Esophagus (tissue), 2 donors: ENCODE data around the gene SESTD1. TPM values are rescaled to one million over a fixed set of nuclear protein-coding genes. Genes with fewer than 3 reads are reported as not detected.
"Not testable (repeated sequence)": the region's sequence is repeated elsewhere in the genome, so short reads cannot be mapped to it uniquely, and the experiment has no call there.

ENCODE experiments used
- H3K27ac ChIP-seq, 2 donors: one replicate each; pipeline ENCODE4 v1.5.1; 2013; ENCODE audit warnings: low read depth in 2 of 2, mild to moderate bottlenecking in 2 of 2, inconsistent platforms in 1 of 2, low read length in 1 of 2, moderate library complexity in 1 of 2
- H3K27me3 ChIP-seq, 2 donors: one replicate each; pipeline ENCODE4 v1.6.1; 2013; ENCODE audit warnings: low read length in 2 of 2, control low read depth in 1 of 2, mild to moderate bottlenecking in 1 of 2; ENCODE audit not compliant: insufficient read depth in 2 of 2, control insufficient read depth in 1 of 2
- H3K36me3 ChIP-seq, 2 donors: one replicate each; pipeline ENCODE4 v1.6.1; 2013; ENCODE audit warnings: low read length in 1 of 2; ENCODE audit not compliant: control insufficient read depth in 2 of 2, insufficient read depth in 2 of 2
- H3K4me1 ChIP-seq, 2 donors: one replicate each; pipeline ENCODE4 v1.6.1; 2013; ENCODE audit warnings: low read length in 1 of 2; ENCODE audit not compliant: control insufficient read depth in 2 of 2, insufficient read depth in 2 of 2
- H3K4me3 ChIP-seq, 2 donors: one replicate each; pipeline ENCODE4 v1.5.1; 2013; ENCODE audit warnings: low read length in 2 of 2, mild to moderate bottlenecking in 2 of 2, low read depth in 1 of 2, moderate library complexity in 1 of 2
- H3K9me3 ChIP-seq, 2 donors: one replicate each; pipeline ENCODE4 v1.6.1; 2013; ENCODE audit warnings: mild to moderate bottlenecking in 2 of 2, low read depth in 1 of 2, low read length in 1 of 2, moderate library complexity in 1 of 2; ENCODE audit not compliant: control insufficient read depth in 2 of 2, insufficient read depth in 1 of 2
- WGBS, 2 donors: extraction: QIAGEN DNeasy Blood & Tissue Kit; methylation state at CpG; one replicate each; pipeline ENCODE4 v1.1.7; 2013; 5-methylcytosine and 5-hydroxymethylcytosine counted together
- polyA plus RNA-seq, 2 donors: library from polyadenylated mRNA; stranded (reverse); fragments of 200-250 nt; gene quantifications; one replicate each; pipeline ENCODE4 v1.2.3, GENCODE V29; 2013
- donor health status: healthy with polysubstance abuse.
- donor health status: Bipolar disorder and iron deficiency.

SESTD1 gene
- polyA plus RNA-seq, 2 donors: 3.0 to 7.6 TPM

DNA sequence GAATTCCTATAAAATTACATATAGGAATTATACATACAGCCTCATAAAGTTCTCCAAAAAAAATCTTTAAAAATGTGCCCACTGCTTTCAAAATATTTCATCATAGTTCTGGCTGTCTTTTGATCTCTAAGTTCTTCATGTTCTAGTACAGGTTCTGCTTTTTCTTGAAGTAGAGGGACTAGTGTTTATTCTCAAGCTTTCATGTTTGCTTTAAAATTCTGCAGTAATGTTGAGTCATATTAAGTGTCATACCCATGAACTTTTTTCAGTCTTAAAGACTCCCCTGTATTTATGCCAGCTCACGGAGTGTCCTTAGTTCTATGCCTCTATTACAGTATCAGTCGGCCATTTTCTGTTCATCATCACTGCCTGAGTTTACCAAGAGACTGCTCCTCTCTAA lies 159.9 kb downstream of the SESTD1 start:
- peaks cover 0 to 1% of the 10 kb centered on the region in 2 donors for H3K36me3 ChIP-seq
- H3K27ac ChIP-seq: no peak overlapping the region
- 64 to 76% methylated on average over 2 of the region's 2 CpGs for WGBS, 2 donors
- H3K27me3 ChIP-seq: no peaks in the 10 kb centered on the region
- H3K9me3 ChIP-seq: no peaks in the 10 kb centered on the region
- H3K4me3 ChIP-seq: no peak overlapping the region
- H3K4me1 ChIP-seq: no peaks in the 10 kb centered on the region

- 77 to 81% methylated on average over 4 of the region's 4 CpGs for WGBS, 2 donors
- Histone ChIP-seq H3K36me3 (no peaks in the 10 kb centered on the region), H3K4me1 (no peaks in the 10 kb centered on the region), H3K4me3 (no peak overlapping the region), H3K27me3 (no peaks in the 10 kb centered on the region), H3K9me3 (peaks cover 0 to 2% of the 10 kb centered on the region in 2 donors), H3K27ac (no peak overlapping the region)
These were observed 166.4 kb downstream of the SESTD1 start for GRCh38 chr2:179098080-179098689.

DNA sequence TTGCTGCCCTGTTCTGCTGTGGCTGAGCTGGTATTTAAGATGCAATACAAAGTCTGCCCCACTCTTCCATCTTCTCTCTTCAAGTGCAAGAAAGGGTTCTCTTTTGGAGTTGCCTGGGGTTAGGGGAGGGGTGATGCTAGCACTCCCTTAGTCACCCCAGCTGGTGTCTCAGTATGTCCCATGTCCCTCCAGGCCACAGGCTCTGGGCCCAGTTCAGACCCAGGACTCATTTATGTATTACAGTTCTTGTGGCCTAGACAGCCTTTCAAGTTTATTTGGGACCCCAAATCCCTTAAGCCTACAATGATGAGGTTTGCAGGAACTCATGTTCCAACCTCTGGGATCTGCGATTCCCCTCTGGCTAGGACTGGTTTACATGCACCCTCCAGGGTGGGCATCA lies 167.5 kb downstream of the SESTD1 start:
- Histone ChIP-seq H3K4me1 (no peaks in the 10 kb centered on the region), H3K9me3 (peaks cover 0 to 2% of the 10 kb centered on the region in 2 donors)
- 95 to 97% methylated on average over 1 of the region's 1 CpG for WGBS, 2 donors

DNA sequence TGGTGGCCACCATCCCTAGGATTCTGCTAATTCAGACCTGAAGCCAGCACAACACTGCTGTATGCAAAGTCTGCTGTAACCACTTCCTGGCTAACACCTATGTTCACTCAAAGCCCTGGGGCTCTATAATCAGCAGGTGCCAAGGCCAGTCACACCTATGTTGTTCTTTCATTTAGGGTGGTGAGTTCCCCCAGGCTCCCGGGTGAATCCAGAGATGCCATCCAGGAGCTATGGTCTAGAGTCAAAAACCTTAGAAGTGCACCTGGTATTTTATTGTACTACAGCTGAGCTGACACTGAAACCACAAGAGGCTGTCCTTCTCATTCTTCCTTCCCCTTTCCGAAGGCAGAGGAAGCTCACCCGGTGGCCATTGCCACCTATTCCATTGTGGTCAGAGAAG lies 168.5 kb downstream of the SESTD1 start:
- Histone ChIP-seq H3K4me3 (no peak overlapping the region), H3K27ac (no peak overlapping the region), H3K36me3 (no peaks in the 10 kb centered on the region), H3K9me3 (peaks cover 0 to 2% of the 10 kb centered on the region in 2 donors), H3K4me1 (no peaks in the 10 kb centered on the region), H3K27me3 (no peaks in the 10 kb centered on the region)
- WGBS, 2 donors: 53 to 63% methylated on average over 3 of the region's 3 CpGs

More for the DNA sequence above, 167.5 kb downstream of the SESTD1 start:
- Histone ChIP-seq H3K27ac (no peak overlapping the region), H3K36me3 (no peaks in the 10 kb centered on the region), H3K4me3 (no peak overlapping the region), H3K27me3 (no peaks in the 10 kb centered on the region)

GRCh38 chr2:179092912-179093311 lies 171.7 kb downstream of the SESTD1 start:
- not testable (repeated sequence) for H3K36me3 ChIP-seq, H3K27me3 ChIP-seq, H3K4me3 ChIP-seq, H3K4me1 ChIP-seq, H3K9me3 ChIP-seq, H3K27ac ChIP-seq
- 91 to 94% methylated on average over 4 of the region's 4 CpGs for WGBS, 2 donors

- H3K27me3 ChIP-seq: no peaks in the 10 kb centered on the region
- H3K4me1 ChIP-seq: no peaks in the 10 kb centered on the region
- H3K27ac ChIP-seq: no peak overlapping the region
- no peak overlapping the region for H3K4me3 ChIP-seq
- no peaks in the 10 kb centered on the region for H3K9me3 ChIP-seq
- H3K36me3 ChIP-seq: no peaks in the 10 kb centered on the region
- WGBS, 2 donors: 87 to 89% methylated on average over 2 of the region's 2 CpGs
These were observed 181.9 kb downstream of the SESTD1 start for GRCh38 chr2:179082697-179083096.

- no peak overlapping the region for H3K27ac ChIP-seq
- H3K9me3 ChIP-seq: no peaks in the 10 kb centered on the region
- H3K4me1 ChIP-seq: no peaks in the 10 kb centered on the region
- H3K27me3 ChIP-seq: no peaks in the 10 kb centered on the region
- no peak overlapping the region for H3K4me3 ChIP-seq
- H3K36me3 ChIP-seq: no peaks in the 10 kb centered on the region
These were observed 182.7 kb downstream of the SESTD1 start for GRCh38 chr2:179081954-179082353.

DNA sequence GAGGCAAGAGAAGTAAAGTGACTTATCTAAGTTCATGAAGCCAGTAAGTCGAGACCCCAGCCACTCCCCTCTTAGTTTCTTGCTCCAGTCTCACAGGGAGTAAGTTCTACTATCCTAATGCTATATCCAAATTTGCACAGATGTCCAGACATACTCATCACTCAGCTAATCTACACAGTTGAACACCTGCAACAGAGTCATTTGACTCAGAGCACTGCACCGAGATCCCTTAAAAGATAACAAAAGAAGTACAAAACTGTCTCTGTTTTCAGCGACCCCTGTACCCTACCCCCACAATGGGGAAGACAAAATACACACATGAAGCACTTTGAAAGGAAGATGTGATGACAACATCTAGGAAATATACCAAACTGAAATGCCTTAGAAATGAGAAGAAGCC lies 192.1 kb downstream of the SESTD1 start:
- Histone ChIP-seq H3K27ac (no peak overlapping the region), H3K4me1 (no peaks in the 10 kb centered on the region), H3K27me3 (no peaks in the 10 kb centered on the region), H3K9me3 (no peaks in the 10 kb centered on the region), H3K4me3 (no peak overlapping the region), H3K36me3 (no peaks in the 10 kb centered on the region)
- 54 to 57% methylated on average over 3 of the region's 3 CpGs for WGBS, 2 donors

GRCh38 chr2:179071810-179072355 lies 192.7 kb downstream of the SESTD1 start:
- Histone ChIP-seq H3K4me1 (no peaks in the 10 kb centered on the region), H3K9me3 (no peaks in the 10 kb centered on the region), H3K4me3 (no peak overlapping the region), H3K36me3 (no peaks in the 10 kb centered on the region), H3K27me3 (no peaks in the 10 kb centered on the region), H3K27ac (no peak overlapping the region)
- 64 to 73% methylated on average over 3 of the region's 3 CpGs for WGBS, 2 donors

- no peak overlapping the region for H3K4me3 ChIP-seq
- no peaks in the 10 kb centered on the region for H3K36me3 ChIP-seq
- no peaks in the 10 kb centered on the region for H3K4me1 ChIP-seq
- H3K27me3 ChIP-seq: no peaks in the 10 kb centered on the region
- 59 to 64% methylated on average over 2 of the region's 2 CpGs for WGBS, 2 donors
- no peak overlapping the region for H3K27ac ChIP-seq
- H3K9me3 ChIP-seq: no peaks in the 10 kb centered on the region
These were observed 193.7 kb downstream of the SESTD1 start for GRCh38 chr2:179070895-179071294.
